ENCODE results near the gene PTPRD. TPM values are rescaled to one million over a fixed set of nuclear protein-coding genes. Genes with fewer than 3 reads are reported as not detected.

Gene PTPRD
- polyA plus RNA-seq, 12 donors: 35.0 to 104 (median 78.4) TPM; not detected in 1

DNA sequence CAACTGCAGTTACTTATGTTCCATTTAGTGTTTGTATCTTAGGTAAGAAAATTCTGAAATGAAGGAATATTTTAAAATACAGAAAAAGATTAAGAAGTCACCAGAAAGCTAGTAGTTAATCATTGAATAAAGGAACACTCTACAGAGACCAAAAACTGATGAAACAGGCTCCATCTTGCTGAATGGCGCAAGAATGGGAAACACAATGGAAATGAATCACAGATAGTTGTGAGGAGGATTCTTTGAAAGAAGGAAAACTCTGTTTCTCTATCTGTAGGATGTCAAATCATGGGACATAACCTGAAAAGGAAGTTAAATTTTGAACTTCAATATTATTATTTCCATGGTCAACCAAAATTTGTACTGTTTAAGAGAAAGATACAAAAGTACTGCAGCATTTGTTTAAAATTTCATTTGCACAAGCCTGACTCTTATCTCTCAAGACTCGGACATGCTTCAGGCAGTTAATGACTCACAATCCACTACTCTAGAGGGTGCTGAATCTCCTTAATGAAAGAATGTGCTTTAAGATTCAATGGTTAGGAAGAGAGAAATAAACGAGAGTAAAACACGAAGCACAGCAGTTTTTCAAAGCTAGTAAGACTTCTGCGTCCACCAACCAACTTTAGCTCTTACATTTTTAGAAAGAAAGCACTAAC lies 1748.8 kb downstream of the PTPRD start:
- DNase-seq: no peak

DNA sequence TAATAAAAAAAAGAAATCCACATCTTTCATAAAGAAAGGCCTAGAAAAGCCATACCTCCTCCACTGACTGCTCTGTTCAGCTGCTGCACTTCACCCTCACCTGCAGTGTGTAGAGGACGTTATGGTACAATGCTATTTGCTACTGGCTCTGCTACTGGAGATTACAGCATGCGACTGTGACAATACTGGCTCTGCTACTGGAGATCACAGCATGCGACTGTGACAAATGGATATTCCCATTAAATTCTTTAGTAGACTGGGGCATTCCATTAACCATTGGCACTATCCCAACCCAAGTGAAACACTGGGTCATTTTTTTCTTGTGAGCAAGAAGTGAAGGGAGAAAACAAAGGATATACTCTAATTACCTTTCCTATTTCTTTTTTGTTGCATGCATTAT lies 1749.7 kb downstream of the PTPRD start:
- DNase-seq: no peak

DNA sequence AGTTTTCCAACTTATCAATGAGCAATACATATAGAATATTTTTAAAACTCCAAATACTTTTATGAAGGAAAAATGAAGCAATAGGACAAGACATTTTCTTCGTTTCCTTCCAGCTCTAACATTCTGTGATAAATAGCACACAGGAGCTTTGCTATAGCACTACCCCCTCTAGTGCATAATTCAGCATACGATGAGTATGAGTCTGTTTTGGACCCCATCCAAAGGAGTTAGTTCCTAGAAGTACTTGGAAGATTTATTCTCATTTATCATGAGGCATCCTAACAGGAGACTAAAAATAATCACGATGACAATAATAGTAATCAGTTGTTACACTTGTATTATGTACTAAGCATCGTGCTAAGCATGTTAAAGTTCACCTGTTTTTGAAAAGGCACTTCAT lies 1751.9 kb downstream of the PTPRD start:
- DNase-seq: peak; percentile 62

DNA sequence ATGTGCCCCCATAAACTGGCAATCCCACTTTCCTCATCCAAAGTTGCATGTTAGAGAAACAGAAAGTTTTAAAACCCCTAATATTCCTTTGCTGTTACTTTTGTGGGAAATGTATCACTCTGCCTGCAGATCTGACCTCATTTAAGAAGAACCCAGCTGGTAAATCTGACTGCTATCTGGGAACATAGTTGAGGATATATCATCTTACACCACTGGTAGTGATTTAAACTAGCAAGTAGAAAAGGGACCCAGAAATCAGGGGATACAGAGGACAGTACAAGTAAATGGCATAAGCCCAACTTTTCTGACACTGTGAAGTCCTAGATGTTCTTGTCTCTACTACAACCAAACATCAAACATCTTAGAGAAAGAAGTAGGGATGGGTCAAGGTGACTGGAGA lies 1752.7 kb downstream of the PTPRD start:
- DNase-seq: no peak

DNA sequence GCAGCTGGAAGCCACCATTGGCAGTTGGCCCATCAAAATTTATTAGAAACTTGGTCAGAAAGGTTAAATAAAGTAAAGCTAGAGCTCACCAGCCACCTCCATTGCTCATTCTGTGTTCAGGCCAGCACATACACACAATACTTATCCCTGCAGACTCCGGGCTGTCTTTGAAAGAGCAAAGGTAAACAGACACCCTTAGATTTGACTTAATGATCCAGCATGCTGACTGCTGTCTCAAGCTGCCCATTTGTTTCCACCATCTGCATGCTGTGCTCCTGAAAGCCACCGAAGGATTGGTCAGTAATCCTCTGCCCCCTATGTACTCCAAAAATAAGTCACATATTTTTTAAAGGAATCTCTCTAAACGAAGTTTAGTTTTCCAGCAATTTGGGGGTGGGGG lies 1753.4 kb downstream of the PTPRD start:
- DNase-seq: no peak

DNA sequence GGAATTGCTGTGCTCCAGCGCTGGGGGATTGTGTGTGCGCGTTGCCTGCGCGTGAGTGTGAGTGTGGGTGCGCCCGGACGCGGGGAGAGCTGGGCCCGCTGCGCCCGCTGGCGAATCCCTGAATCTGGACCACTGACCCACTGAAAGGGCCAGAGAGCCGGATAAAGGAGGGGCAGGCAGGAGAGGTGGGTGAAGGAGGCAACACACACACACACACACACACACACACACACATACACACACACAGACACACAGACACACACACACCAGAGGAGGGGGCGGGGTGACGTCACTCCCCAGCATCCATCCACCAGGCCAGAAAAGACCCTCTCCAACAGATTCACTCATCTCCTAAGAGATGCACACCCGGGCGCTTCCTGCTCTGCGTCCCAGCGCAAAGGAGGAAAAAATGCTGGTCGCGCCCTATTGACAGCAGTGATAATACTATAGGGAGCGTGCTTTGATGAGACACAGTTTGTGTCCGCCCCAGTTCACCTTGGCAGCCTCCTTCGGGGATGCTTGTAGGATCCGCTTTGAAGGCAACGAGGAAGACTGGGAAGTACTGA lies 1754.1 kb downstream of the PTPRD start:
- DNase-seq: no peak

DNA sequence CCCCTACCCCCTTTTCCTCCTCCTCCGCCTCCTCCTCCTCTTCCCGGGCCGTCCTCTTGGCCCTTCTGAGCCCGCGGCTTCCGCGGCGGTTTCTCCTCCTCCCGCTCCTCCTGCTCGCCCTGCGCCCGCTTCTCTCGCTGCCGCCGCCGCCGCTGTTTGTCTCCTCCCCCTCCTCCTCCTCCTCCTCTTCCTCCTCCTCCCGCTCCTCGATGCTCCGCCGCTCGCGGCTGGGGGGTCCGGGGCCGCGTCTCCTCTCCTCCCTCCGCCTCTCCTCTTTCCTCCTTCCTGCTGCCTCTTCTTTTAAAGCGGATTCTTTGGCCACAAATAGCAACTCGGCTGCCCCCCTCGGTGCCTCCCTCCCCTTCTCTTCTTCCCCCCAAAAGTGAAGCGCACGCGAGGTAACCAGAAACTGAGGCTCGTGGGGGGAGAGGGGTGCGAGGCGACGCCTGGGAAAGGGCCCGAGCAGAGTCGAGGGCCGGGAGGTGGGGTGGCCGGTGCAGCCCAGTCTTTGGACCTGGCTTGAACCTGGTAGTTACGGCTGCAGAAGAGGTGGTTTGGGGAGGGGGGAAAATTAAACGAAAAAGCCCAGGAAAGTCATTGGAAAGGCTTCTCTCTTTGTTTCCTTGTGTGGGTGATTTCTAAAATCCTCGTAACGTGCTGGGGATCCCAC lies 1754.7 kb downstream of the PTPRD start:
- DNase-seq: peak; percentile 88

DNA sequence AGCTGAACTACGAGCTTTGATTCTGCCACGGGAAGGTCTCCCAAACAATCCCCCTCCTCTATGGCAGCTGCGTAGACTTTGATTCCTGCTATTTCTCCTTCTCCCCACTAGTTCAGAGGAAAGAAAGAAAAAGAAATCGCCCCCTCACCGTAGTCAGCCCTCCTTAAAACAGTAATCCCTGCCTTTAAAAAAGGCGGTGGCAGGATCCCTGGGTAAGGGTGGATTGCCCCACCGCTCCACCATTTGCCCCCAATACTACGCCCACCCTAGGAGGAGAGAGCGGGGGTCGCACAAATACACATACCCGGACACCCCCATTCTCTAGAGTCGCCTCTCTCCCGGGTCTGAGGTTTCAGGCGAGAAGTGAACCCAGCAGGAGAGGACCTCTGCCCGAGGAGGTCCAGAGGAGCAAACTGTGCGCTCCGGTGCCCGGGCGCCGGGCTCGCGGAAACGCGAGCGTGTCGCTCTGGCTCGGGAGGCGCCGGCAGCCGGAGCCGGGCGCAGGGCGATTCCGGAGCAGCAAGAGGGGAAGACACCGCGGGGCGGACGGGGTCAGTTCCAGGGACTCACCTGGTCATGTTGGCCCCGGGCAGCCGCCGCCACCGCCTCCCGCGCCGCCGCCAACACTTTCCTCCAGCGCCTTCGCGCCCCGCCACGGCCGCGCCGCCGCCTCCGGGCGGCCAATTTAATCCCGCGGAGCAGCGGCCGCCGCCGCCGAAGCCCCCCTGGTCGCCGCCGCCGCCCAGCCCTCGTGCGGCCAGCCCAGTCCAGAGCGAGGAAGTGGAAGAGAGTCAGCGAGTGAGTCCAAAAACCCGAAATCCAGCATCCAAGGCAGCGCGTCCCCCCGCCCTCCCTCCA lies 1755.5 kb downstream of the PTPRD start:
- peak; percentile 51 for DNase-seq

DNA sequence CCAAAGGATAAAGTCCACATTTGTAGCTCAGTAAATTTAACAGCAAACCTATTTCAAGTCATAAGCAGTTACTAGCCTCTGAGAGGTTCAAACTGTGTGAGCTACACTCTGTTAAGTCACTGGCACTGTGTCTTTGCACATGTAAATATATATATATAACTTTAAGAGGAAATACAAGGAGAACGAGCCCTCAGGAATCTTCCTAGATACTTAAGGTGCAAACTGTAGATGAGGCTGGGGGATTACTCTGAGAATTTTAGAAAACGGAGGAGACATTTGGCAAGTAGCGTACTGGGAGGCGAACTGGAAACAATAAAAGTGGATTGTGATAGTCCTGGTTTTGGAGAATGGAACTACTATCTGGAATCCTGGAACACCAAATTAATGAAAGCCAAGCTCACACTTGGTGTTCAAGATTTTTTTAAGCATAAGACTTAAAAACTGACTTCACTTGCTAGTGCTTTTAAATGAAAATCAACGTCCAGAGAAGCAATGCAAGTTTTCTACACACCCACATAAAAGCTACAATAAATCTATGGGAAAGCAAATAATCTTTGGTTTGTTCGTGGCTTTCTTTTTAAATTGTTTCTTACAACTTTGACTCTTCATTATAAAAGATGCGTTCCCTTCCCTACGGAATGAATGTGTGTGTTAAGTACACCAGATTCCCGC lies 1756.3 kb downstream of the PTPRD start:
- DNase-seq: no peak

DNA sequence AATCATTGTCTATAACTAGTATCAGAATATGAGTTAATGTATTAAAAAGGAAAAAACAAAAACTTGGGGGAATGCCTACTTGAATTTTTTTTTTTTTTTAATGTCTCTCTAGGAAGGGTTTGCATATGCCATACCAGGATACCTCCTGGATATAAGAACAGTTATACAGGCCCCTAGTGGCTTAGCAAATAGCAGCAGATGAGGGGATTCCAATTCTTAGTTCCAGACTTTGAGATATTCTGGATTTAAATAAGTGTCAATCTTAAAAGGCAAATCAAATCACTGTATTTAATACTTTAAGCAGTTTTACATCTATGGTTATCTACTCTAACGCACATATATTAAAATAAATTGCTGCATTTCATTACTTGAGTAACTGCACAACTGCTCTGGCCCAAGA lies 1757.8 kb downstream of the PTPRD start:
- DNase-seq: no peak

DNA sequence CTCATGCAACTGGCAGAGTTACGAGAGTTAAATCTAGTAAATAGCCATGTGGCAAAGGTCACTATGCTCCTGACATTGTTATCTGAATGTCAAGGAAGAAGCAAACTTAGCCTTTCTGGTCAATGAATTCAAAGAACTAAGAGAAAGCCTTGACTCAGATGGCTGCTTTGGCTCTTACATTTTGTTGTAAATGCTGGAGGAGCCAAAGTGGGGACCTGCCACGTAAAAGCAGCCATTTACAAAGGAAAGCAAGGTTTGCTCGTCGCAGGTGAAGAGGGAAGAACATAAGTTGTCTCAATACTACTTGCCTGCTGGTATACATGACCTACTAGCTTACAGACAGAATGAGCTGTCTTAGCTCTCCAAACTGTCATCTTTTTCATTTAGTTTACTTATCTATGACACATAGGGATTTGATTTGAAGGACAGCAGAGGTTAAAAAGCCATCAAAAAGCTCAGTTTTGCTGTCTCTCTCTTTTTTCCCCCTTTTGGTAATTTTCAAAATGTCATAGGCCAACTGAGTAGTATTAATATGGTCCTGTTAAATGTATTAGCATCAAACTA lies 1760.4 kb downstream of the PTPRD start:
- no peak for DNase-seq

DNA sequence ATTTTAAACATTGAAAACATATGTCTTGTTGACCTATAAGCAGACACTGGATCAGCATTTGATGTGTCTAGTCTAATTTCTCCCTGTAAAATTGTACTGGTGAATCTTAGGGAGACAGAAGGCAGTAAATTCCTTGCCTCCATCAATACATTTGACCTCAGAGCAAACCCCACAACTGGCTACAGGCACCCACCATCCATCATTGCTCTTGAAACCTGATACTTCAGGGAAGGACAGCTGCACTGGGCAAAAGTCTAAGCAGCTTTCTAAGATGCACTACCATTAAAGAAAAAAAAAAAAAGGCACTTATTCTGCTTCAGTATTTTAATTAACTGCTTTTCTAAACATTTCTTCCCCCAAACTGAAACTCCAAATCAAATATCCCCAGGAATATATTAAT lies 1761.9 kb downstream of the PTPRD start:
- no peak for DNase-seq

DNA sequence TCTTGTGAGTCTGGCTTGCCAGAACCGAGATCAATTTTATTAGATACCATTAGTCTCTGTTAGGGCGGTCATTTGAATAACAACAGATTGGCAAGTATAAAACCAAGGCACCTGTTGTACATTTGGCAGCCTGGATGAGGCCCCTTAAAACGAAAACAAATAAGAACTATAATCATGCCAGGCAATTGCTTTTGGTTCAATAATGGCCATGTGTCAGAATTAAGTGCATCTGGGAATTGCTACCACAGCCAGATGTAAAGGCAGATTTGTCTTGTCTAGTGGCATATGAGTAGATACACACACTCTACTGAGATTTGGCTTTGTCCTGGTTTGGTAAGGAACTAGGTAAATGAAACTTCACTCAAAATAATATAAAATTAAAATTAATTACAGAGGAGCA lies 1767.0 kb downstream of the PTPRD start:
- no peak for DNase-seq

DNA sequence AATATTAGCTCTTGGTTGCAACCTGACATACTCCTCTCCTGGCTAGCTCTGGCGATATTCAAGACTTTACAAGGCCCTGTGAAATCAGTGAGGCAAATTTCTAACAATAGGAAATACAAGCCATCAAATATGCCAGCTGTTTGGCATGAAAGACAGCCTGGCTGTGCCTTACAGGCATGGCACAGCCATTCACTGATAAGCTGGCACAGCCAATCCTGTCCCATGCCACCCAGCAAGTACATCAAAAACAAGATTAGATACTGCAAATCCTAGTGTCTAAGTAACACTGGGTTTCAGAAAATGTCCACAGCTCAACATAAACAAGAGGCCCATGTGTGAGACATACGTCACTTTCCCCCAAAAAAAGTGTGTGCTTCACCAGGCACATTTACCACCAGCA lies 1767.4 kb downstream of the PTPRD start:
- DNase-seq: no peak

DNA sequence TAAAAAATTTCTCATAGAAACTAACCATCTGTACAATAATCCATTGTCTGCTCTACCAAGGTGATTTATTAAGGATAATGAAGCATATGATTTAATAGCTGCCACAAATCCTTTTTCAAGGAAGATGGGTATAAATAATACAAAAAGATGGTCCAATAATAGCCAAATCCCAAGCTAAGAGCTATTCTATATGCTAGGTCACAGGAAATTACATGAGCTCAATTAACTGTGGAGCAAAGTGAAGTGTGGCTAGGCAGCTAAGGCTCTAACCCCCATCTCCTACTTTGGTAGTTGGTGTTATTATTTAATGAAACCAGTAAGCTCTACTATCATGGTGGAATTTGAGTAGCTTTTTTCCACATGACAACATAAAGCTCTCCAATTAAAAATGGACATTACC lies 1768.3 kb downstream of the PTPRD start:
- DNase-seq: no peak

DNA sequence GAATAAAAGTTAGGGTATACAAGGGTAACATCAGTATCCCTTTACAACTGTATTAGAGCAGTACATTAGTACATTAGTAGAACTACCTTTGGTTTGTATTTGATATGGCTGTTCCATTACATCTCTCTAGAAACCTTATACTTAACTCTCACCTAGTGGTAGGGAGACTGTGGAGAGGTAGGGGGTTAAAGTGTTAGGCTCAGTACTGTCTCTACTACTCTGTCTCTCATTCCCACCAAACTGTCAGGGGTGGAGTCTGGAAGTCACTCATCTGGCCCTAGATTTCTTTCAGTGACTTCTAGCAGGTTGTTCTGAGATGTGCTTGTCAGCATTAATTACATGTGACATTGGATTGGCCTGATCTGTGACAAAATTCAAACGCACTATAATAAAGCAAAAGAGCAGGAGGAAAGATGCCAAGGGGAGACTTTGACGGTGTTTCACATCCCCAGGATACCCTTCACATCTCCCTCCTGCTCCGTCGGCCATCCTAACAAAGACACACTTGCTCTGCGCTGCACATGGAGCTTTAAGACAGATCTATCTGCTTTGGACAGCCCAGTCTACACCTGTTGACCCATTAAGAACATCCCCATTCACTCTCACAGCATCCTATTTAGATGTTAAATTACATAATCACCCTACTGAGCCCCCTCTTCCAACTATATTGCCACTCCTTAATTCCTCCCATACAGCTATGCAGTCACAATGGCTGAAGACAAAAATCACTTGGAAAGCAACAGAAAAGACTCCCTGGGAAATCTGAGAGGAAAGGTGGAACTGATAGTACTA lies 1770.2 kb downstream of the PTPRD start:
- no peak for DNase-seq

DNA sequence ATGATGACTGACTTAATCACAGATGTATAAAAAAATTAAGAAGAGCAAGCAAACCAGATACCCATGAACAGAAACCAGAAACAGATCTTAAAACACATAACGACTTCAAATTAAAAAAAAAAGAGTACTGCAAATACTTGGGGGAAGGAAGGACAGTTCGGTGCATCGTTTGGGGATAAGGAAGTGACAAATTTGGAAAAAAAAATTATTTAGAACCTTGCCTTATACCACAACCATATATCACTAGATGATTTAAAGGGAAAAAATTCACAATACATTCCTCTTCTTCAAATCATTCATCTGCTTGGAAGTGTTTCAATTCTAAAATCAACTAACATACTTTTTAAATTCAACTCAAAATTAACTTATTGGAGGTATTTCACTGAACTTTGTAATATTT lies 1774.7 kb downstream of the PTPRD start:
- no peak for DNase-seq

DNA sequence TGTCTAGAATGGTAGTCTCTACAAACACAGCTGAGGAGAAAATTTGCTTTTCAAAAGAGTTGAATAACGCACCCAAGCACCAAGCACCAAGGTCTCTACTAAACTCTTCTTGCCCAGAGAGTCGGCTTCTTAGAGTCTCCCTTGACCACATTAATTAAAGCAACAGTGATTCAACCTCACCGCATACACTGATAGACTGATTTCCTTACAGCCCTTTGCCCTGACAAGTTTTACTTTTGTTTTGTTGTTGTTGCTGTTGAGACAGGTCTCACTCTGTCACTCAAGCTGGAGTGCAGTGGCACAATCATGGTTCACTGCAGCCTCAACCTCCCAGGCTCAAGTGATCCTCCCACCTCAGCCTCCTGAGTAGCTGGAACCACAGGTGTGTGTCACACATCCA lies 1777.5 kb downstream of the PTPRD start:
- no peak for DNase-seq

DNA sequence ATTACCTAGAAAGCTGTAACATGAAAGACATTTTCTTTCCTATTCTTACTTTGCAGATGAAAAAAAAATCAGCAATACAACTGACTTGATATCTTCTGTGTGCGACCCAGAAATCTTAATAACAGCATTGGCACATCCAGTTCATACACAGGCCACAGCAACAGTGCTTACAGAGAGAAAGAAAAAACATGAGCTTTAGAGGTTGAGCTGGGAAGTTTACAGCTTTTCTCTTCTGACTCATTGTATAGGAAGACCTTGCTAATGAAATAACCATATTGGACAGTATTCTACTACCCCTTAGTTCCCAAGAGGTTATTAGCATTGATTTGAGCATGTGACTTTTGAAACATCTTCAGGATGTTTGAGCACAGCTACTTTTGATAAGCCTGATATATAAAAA lies 1779.8 kb downstream of the PTPRD start:
- no peak for DNase-seq

DNA sequence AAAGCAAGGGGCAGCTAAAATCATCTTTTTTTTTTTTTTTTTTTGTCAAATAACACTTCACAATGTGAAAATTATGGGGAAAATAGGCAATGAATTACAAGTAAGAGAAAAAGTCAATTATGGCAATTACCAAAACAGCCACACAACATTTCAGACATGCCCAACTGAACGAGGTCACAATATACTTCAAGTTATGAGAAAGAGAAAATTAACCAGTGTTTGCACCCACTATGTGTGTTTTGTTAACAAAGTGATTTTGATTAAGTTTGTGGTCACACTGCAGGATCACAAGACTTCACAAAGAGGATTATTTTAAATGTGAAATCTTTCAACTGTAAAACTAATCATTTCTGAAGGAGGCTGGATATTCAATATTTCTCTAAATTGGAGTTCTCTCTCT lies 1780.4 kb downstream of the PTPRD start:
- no peak for DNase-seq

DNA sequence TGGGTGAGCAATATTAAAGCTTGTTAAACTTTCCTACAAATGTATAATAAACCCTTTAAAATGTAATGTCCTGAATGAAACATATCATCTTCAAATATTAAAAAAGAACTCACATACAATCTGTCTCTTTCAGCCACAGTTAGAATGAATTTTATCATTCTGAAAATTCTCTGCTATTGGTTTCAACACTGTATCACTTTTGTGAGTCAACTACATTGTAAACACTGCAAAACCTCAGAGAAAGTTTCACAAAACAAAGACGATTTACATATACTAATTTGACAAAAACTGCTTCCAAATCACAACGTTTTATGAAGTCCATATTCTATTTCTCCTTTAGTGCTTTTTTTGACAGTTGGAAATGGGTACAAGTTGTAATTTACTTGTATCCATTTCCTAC lies 1781.2 kb downstream of the PTPRD start:
- no peak for DNase-seq

All from muscle of arm (tissue), 12 donors.